ENCODE measurements around the gene MCC.

- TF ChIP-seq CTCF (conservative IDR thresholded peaks at IDR 0.05) (no peak), ZFX (IDR thresholded peaks at IDR 0.05) (no peak)
Measured at GRCh38 chr5:113433071-113433470, 55.2 kb downstream of the MCC start.
